ENCODE measurements around the gene KCNIP4.

KCNIP4 gene

GRCh38 chr4:21688596-21689265 is 259.8 kb downstream of the KCNIP4 start:
- no peak for DNase-seq (ENCODE audit: low read depth)

GRCh38 chr4:21685911-21686310 is 262.7 kb downstream of the KCNIP4 start:
- DNase-seq (ENCODE audit: low read depth) = no peak

- DNase-seq (ENCODE audit: low read depth) = no peak
Observed at GRCh38 chr4:21680326-21680898, 268.2 kb downstream of the KCNIP4 start.

GRCh38 chr4:21678711-21679110 is 269.9 kb downstream of the KCNIP4 start:
- DNase-seq (ENCODE audit: low read depth) = no peak

- DNase-seq (ENCODE audit: low read depth) = no peak
Observed at GRCh38 chr4:21677173-21677572, 271.4 kb downstream of the KCNIP4 start.

GRCh38 chr4:21664355-21664754 is 284.2 kb downstream of the KCNIP4 start:
- no peak for DNase-seq (ENCODE audit: low read depth)

- no peak for DNase-seq (ENCODE audit: low read depth)
Observed at GRCh38 chr4:21656832-21657231, 291.7 kb downstream of the KCNIP4 start.

GRCh38 chr4:21655031-21655430 is 293.5 kb downstream of the KCNIP4 start:
- DNase-seq (ENCODE audit: low read depth) = no peak

GRCh38 chr4:21652508-21653231 is 295.9 kb downstream of the KCNIP4 start:
- DNase-seq (ENCODE audit: low read depth) = no peak

- no peak for DNase-seq (ENCODE audit: low read depth)
Observed at GRCh38 chr4:21649391-21650090, 299.0 kb downstream of the KCNIP4 start.

GRCh38 chr4:21645776-21646175 is 302.8 kb downstream of the KCNIP4 start:
- DNase-seq (ENCODE audit: low read depth) = no peak

- no peak for DNase-seq (ENCODE audit: low read depth)
Observed at GRCh38 chr4:21641696-21642095, 306.9 kb downstream of the KCNIP4 start.

- no peak for DNase-seq (ENCODE audit: low read depth)
Observed at GRCh38 chr4:21638171-21638725, 310.3 kb downstream of the KCNIP4 start.

GRCh38 chr4:21628916-21629610 is 319.5 kb downstream of the KCNIP4 start:
- DNase-seq (ENCODE audit: low read depth) = no peak

- DNase-seq (ENCODE audit: low read depth) = no peak
Observed at GRCh38 chr4:21628116-21628670, 320.4 kb downstream of the KCNIP4 start.

GRCh38 chr4:21625447-21625846 is 323.1 kb downstream of the KCNIP4 start:
- no peak for DNase-seq (ENCODE audit: low read depth)

- DNase-seq (ENCODE audit: low read depth) = no peak
Observed at GRCh38 chr4:21605006-21605405, 343.6 kb downstream of the KCNIP4 start.

GRCh38 chr4:21596521-21596920 is 352.1 kb downstream of the KCNIP4 start:
- no peak for DNase-seq (ENCODE audit: low read depth)

GRCh38 chr4:21593671-21594001 is 354.9 kb downstream of the KCNIP4 start:
- DNase-seq (ENCODE audit: low read depth) = no peak

- DNase-seq (ENCODE audit: low read depth) = no peak
Observed at GRCh38 chr4:21592970-21593670, 355.5 kb downstream of the KCNIP4 start.

- no peak for DNase-seq (ENCODE audit: low read depth)
Observed at GRCh38 chr4:21577056-21577455, 371.5 kb downstream of the KCNIP4 start.
